K562 (cell line): ENCODE data around the gene SEC31A.

Experiments used
- ATF1 ChIP-seq, 2 experiments: fragments of 450-650 bp in 1 of 2; IDR thresholded peaks; 2 replicates each; pipeline ENCODE4 v1.6.1; 2016; ENCODE audit warnings: missing compliant biosample characterization in 1 of 2, missing genetic modification characterization in 1 of 2
- CTCF ChIP-seq, 3 experiments: IDR thresholded peaks in 2 of 3; conservative IDR thresholded peaks in 1 of 3; 2 replicates each; pipeline ENCODE4 v1.5.1; 2011 to 2012; ENCODE audit warnings: low read length in 3 of 3, mild to moderate bottlenecking in 3 of 3, control low read depth in 2 of 3, improper control_type of control experiment in 1 of 3, inconsistent platforms in 1 of 3, low read depth in 1 of 3, mixed read lengths in 1 of 3, moderate library complexity in 1 of 3; ENCODE audit not compliant: insufficient read depth in 2 of 3
- E2F4 ChIP-seq: sonication (generic); formaldehyde crosslinking; IDR thresholded peaks from 2 replicates; pipeline ENCODE4 v1.8.0; 2022; ENCODE audit warnings: mild to moderate bottlenecking, low read depth, missing genetic modification reagents
- HDAC1 ChIP-seq, 2 experiments: fragments of 450-650 bp; IDR thresholded peaks; 2 replicates each; pipeline ENCODE4 v1.6.1; 2016 to 2017; ENCODE audit warnings: inconsistent platforms in 1 of 2, mild to moderate bottlenecking in 1 of 2, moderate library complexity in 1 of 2
- MYC ChIP-seq, 2 experiments: fragments of 250-450 bp in 1 of 2; sonication (Bioruptor Pico) in 1 of 2; IDR thresholded peaks; 2 replicates each; pipeline versions ENCODE4 v1.5.1 to v1.6.1; 2012 to 2021; ENCODE audit warnings: low read depth in 2 of 2, borderline replicate concordance in 1 of 2, improper control_type of control experiment in 1 of 2, low read length in 1 of 2, mild to moderate bottlenecking in 1 of 2, moderate library complexity in 1 of 2
- PATZ1 ChIP-seq: fragments of 250-450 bp; sonication (Bioruptor Pico); IDR thresholded peaks from 2 replicates; pipeline ENCODE4 v1.5.0; 2020; ENCODE audit warnings: mild to moderate bottlenecking, borderline replicate concordance
- REST ChIP-seq, 2 experiments: fragments of 450-650 bp; formaldehyde crosslinking in 1 of 2; IDR thresholded peaks; 2 replicates each; pipeline versions ENCODE4 v1.4.0 to v1.6.1; 2014 to 2020; ENCODE audit warnings: mild to moderate bottlenecking in 2 of 2, borderline replicate concordance in 1 of 2, low read depth in 1 of 2
- SMC3 ChIP-seq: conservative IDR thresholded peaks from 2 replicates; pipeline ENCODE4 v1.6.1; 2011; ENCODE audit warnings: low read depth, low read length, improper control_type of control experiment; ENCODE audit not compliant: insufficient read depth
- THRA ChIP-seq: fragments of 450-650 bp; IDR thresholded peaks from 2 replicates; pipeline ENCODE4 v1.6.1; 2017; ENCODE audit warnings: mild to moderate bottlenecking, moderate library complexity
- ZNF146 ChIP-seq: IDR thresholded peaks from one replicate; pipeline ENCODE4 v1.6.1; 2018; ENCODE audit warnings: missing compliant biosample characterization; ENCODE audit not compliant: unreplicated experiment
- ZNF274 ChIP-seq: IDR thresholded peaks from 2 replicates; pipeline ENCODE4 v1.6.1; 2011; ENCODE audit warnings: low read depth, mild to moderate bottlenecking, low read length, moderate library complexity, borderline replicate concordance

- TF ChIP-seq E2F4 (CRISPR knock-in tag) (no peak), PATZ1 (CRISPR knock-in tag) (no peak), SMC3 (no peak), CTCF (IDR thresholded peaks at IDR 0.05 in 2 of 3, conservative IDR thresholded peaks at IDR 0.05 in 1 of 3; ENCODE audit: insufficient read depth in 2 of 3, low read depth in 1 of 3, low read length in 3 of 3) (no peak), REST (IDR thresholded peaks at IDR 0.05; ENCODE audit: borderline replicate concordance) (no peak), REST (CRISPR knock-in tag; IDR thresholded peaks at IDR 0.05; ENCODE audit: low read depth) (no peak), ATF1 (CRISPR knock-in tag; IDR thresholded peaks at IDR 0.05) (no peak), ATF1 (tag; IDR thresholded peaks at IDR 0.05) (no peak), MYC (IDR thresholded peaks at IDR 0.05; ENCODE audit: low read depth, low read length) (no peak), MYC (CRISPR knock-in tag; IDR thresholded peaks at IDR 0.05; ENCODE audit: borderline replicate concordance, low read depth) (no peak), ZNF274 (no peak), HDAC1 (IDR thresholded peaks at IDR 0.05) (no peak), ZNF146 (no peak), THRA (no peak)
Observed at GRCh38 chr4:82797405-82798111, 93.4 kb downstream of the SEC31A start.
